LNCaP clone FGC (cell line): ENCODE data around the gene CORO6.

Source experiments
- DNase-seq: peaks from one replicate; pipeline ENCODE4 v3.0.0-alpha.2; 2011; ENCODE audit warnings: low read depth
- H3K4me3 ChIP-seq: 2 replicates; pipeline ENCODE4 v1.5.1; 2011; ENCODE audit warnings: mild to moderate bottlenecking, low read depth, low read length, control low read depth
- TF ChIP-seq, protein P1 (sequence below): IDR thresholded peaks from 2 replicates; pipeline ENCODE4 v1.5.1; 2012; ENCODE audit warnings: mild to moderate bottlenecking; ENCODE audit not compliant: control insufficient read depth, insufficient read depth; ENCODE audit errors: extremely low read depth

Gene CORO6

DNA sequence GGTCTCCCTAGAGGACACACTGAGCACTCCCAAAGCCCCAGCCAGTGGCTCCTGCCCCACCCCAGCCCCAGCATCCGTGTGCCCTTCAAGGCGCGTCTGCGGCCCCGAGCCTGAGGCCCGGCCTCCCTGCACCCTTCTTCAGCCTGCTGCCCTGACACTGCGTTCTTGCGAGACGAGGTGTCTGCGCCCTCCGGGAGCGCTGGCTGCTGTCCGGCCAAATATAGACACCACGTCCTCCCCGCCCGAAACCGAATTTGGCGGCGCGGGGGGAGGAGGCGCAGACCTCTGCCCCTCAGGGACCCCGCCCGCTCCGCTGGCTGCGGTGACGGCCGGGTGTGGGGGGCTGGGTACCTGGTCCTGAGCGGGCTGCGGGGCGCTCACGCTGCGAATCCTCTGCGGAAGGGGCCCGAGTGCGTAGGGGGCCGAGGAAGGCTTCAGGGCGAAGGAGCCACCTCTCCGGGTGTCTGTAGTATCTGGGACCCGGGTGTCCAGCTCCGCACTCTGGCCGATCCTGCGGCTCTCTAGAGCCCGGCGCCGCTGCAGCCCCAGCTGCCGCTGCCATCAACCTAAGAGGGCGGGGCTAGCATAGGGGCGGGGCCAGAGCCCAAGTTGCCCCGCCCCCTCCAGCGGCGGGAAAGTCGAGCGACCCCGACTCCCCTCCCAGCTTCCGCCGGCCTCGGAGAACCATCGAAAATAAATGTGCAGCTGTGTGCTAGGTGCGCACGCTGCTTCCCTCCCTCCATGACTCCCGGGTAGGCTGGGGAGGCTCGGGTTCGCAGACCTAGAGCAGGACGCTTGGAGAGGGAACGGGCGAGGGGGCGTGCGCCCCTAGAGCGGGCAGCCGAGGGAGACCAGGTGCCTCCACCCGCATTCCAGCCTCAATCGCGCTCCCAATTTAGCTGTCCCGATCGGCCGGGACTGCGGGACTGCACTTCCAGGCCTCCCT is at the start of gene CORO6:
Gene CORO6 (minus strand): TSS at position 576 of the 946 bp plus-strand sequence. CDS start 1,491 bp downstream, outside the sequence.
- no peak for DNase-seq
- no peak within 1 kb of the TSS for H3K4me3 ChIP-seq
- TF ChIP-seq, protein P1, sequence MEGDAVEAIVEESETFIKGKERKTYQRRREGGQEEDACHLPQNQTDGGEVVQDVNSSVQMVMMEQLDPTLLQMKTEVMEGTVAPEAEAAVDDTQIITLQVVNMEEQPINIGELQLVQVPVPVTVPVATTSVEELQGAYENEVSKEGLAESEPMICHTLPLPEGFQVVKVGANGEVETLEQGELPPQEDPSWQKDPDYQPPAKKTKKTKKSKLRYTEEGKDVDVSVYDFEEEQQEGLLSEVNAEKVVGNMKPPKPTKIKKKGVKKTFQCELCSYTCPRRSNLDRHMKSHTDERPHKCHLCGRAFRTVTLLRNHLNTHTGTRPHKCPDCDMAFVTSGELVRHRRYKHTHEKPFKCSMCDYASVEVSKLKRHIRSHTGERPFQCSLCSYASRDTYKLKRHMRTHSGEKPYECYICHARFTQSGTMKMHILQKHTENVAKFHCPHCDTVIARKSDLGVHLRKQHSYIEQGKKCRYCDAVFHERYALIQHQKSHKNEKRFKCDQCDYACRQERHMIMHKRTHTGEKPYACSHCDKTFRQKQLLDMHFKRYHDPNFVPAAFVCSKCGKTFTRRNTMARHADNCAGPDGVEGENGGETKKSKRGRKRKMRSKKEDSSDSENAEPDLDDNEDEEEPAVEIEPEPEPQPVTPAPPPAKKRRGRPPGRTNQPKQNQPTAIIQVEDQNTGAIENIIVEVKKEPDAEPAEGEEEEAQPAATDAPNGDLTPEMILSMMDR: no peak

GRCh38 chr17:29671661-29672060 is 48.9 kb upstream of the CORO6 start:
- no peak for DNase-seq
- TF ChIP-seq, protein P1: no peak
- no peak overlapping the region for H3K4me3 ChIP-seq

DNA sequence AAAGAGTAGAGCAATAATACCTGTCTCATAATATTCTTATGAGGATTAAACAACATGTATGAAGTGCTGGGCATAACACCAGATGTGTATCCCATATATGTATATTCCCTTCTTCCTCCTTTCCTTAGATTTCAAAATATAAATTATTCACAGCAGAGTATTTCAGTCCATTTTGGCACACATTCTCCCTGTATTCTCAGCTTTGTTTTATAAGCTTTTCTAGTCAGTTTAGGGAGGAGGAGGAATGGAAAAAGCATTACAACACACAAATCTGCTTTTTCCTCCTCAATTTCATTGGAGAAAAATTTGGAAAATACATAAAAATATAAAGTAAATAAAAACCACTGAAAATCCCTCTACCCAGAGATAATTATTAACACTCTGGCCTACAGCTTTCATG is 46.6 kb upstream of the CORO6 start:
- DNase-seq: no peak
- H3K4me3 ChIP-seq: no peak overlapping the region
- TF ChIP-seq, protein P1: no peak

DNA sequence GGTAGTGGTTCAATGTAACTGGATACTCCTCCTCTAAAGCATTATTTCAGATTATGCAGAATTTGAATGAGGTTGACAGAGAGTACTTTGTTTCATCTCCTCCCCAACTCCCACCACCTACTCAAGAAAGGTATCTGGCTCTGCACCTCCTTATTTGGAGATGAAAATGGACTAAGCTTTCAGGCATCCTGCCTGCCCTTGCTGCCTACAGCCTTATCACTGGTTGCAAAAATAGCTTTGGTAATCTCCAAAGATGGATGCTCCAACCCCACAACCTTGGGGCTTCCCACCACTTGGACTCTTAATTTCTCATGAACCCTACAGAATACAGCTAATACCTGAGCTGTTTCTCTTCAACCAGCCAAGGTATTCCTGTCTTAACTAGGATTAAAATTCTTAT is 45.3 kb upstream of the CORO6 start:
- TF ChIP-seq, protein P1: no peak
- DNase-seq: no peak
- no peak overlapping the region for H3K4me3 ChIP-seq

DNA sequence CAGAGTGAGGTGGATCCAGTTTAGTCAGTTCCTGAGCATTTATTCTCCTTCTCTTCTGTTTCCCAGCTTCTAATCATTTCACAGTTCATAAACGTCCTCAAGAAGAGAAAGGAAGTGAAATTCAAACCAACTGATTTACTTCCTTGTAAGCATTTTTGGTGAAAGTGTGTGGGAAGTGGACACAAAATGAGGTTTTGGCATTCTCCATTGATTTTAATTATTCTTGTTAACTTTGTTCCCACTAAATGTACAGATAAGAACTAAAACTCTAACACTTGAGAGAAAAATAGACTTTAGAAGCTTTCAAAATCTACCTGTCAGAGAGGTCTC is 42.7 kb upstream of the CORO6 start:
- DNase-seq: no peak
- TF ChIP-seq, protein P1: no peak
- H3K4me3 ChIP-seq: no peak overlapping the region

- no peak for DNase-seq
- TF ChIP-seq, protein P1: no peak
- no peak overlapping the region for H3K4me3 ChIP-seq
Observed at GRCh38 chr17:29664743-29665480, 42.2 kb upstream of the CORO6 start.
